Measurements from ENCODE around the gene PAX8.

Gene PAX8

DNA sequence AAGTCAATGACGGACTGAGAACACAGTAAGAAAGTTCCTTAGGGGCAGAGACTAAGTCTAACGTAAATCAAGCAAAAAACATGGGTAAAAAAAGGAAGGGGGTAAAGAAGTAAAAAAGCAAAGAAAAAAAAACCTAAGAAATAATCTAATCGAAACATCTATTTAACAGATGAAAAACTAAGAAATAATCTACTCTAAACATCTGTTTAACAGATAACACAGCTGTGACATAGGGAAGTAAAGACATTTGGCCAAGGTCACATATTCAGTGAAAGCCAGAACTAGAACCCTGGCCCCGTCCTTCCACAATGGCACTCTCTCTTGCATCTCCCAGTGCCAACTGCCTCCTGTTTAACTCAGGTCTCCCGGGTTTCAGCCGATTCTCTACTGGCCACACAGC, 56.9 kb downstream of the PAX8 start:
- no peaks in the 10 kb centered on the region for H3K36me3 ChIP-seq (ENCODE audit: low read length)
- H3K27ac ChIP-seq (ENCODE audit: low read depth, low read length) = no peak overlapping the region
- H3K9ac ChIP-seq (ENCODE audit: low read length) = no peak overlapping the region
- H3K4me2 ChIP-seq (ENCODE audit: low read depth, low read length, poor library complexity, severe bottlenecking) = no peak overlapping the region
- no peaks in the 10 kb centered on the region for H3K9me2 ChIP-seq (replicated peaks; ENCODE audit: insufficient read depth, low read length)
- H3F3A ChIP-seq (ENCODE audit: insufficient read depth) = no peaks in the 10 kb centered on the region
- no peaks in the 10 kb centered on the region for H3K79me2 ChIP-seq (ENCODE audit: insufficient read depth, low read length)
- H3K4me3 ChIP-seq (ENCODE audit: insufficient read depth, low read length, poor library complexity, severe bottlenecking) = no peak overlapping the region
- no peaks in the 10 kb centered on the region for H3K27me3 ChIP-seq (ENCODE audit: low read length)
- H3K9me3 ChIP-seq (ENCODE audit: insufficient read depth, low read length) = no peaks in the 10 kb centered on the region
- no peak overlapping the region for H2AFZ ChIP-seq (ENCODE audit: low read depth, low read length, severe bottlenecking)
- no peak for TF ChIP-seq EZH2phosphoT487 (conservative IDR thresholded peaks at IDR 0.05; ENCODE audit: low read length)
- TF ChIP-seq, protein P1, sequence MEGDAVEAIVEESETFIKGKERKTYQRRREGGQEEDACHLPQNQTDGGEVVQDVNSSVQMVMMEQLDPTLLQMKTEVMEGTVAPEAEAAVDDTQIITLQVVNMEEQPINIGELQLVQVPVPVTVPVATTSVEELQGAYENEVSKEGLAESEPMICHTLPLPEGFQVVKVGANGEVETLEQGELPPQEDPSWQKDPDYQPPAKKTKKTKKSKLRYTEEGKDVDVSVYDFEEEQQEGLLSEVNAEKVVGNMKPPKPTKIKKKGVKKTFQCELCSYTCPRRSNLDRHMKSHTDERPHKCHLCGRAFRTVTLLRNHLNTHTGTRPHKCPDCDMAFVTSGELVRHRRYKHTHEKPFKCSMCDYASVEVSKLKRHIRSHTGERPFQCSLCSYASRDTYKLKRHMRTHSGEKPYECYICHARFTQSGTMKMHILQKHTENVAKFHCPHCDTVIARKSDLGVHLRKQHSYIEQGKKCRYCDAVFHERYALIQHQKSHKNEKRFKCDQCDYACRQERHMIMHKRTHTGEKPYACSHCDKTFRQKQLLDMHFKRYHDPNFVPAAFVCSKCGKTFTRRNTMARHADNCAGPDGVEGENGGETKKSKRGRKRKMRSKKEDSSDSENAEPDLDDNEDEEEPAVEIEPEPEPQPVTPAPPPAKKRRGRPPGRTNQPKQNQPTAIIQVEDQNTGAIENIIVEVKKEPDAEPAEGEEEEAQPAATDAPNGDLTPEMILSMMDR (IDR thresholded peaks at IDR 0.05; ENCODE audit: insufficient read depth, low read length, poor library complexity, severe bottlenecking) = no peak
- no peaks in the 10 kb centered on the region for H4K20me1 ChIP-seq (ENCODE audit: low read depth, low read length)

DNA sequence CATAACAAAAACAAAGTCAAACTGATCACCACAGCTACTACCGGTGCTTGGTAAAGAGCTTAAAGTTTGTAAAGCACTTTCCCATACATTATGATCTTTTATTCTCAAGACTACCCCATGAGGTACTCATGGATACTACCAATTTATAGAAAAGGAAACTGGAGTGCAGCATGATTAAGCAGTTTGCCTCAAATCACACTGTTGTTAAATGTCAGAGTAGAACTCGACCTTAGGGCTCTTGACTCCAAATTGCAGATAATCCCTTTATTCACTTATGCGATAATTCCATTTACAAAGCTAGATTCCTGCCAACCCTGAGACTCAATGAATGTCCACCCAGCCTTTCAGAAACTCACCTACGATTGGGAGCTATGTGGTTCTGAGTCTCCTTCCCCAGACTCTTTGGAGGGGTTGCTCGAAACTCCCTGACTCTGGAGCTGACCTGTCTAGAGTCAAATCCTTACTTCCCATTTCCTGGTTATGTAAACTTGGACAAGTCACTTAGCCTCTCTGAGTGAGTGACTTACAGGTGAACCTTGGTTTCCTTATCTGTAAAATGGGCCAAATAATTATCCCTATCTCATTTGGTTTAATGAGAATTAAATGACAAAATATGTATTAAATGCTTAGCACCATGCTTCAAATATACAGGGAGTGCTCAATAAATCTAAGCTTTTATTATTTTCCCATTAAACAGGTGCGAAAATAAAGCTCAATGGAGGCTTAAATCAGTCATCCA, 57.6 kb downstream of the PAX8 start:
- H4K20me1 ChIP-seq (ENCODE audit: low read depth, low read length) = no peaks in the 10 kb centered on the region
- H3K36me3 ChIP-seq (ENCODE audit: low read length) = no peaks in the 10 kb centered on the region
- H3K9ac ChIP-seq (ENCODE audit: low read length) = no peak overlapping the region
- no peak for TF ChIP-seq EZH2phosphoT487 (conservative IDR thresholded peaks at IDR 0.05; ENCODE audit: low read length)
- no peak overlapping the region for H3K4me2 ChIP-seq (ENCODE audit: low read depth, low read length, poor library complexity, severe bottlenecking)
- H2AFZ ChIP-seq (ENCODE audit: low read depth, low read length, severe bottlenecking) = no peak overlapping the region
- H3K27me3 ChIP-seq (ENCODE audit: low read length) = no peaks in the 10 kb centered on the region
- H3K4me3 ChIP-seq (ENCODE audit: insufficient read depth, low read length, poor library complexity, severe bottlenecking) = no peak overlapping the region
- no peaks in the 10 kb centered on the region for H3F3A ChIP-seq (ENCODE audit: insufficient read depth)
- H3K79me2 ChIP-seq (ENCODE audit: insufficient read depth, low read length) = no peaks in the 10 kb centered on the region
- H3K9me3 ChIP-seq (ENCODE audit: insufficient read depth, low read length) = no peaks in the 10 kb centered on the region
- H3K27ac ChIP-seq (ENCODE audit: low read depth, low read length) = no peak overlapping the region
- H3K9me2 ChIP-seq (replicated peaks; ENCODE audit: insufficient read depth, low read length) = no peaks in the 10 kb centered on the region

DNA sequence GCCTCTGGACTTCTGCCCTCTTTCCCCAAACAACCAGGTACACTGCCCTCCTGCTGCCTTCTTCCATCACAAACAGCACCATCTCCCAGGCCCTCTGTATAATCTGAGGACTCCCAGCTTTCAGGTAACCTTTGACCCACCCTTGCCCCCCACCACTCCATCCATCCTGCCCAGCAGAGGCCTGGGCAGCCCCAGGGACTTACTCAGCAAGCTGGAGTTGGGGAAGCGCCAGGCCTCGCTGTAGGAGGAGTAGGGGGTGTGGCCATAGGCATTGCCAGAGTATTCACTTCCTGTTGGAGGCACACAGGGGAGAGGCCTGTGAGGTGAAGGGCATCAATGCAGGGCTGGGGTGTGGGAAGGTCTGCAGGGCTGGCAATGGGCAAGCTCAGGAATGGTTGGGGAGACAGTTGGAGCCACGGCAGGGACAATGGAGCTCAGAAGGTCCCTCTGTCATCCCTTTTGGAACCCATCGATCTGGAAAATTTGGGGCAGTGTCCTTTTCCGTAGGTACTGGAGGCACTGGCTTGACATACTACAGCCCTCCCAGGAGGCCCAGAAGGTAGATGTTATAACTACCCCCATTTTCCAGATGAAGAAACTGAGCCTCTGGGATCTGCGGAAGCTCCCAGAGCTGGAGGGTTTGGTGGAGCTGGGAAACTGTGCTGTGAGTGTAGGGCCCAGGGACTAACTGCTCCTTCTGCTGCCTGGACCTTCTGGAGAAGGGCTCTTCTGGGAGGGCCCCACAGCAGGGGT, 58.7 kb downstream of the PAX8 start:
- Histone ChIP-seq H2AFZ (ENCODE audit: low read depth, low read length, severe bottlenecking) (no peak overlapping the region), H3K4me2 (ENCODE audit: low read depth, low read length, poor library complexity, severe bottlenecking) (no peak overlapping the region), H3K36me3 (ENCODE audit: low read length) (no peaks in the 10 kb centered on the region), H3K9ac (ENCODE audit: low read length) (no peak overlapping the region), H3F3A (ENCODE audit: insufficient read depth) (no peaks in the 10 kb centered on the region), H3K9me3 (ENCODE audit: insufficient read depth, low read length) (no peaks in the 10 kb centered on the region), H3K4me3 (ENCODE audit: insufficient read depth, low read length, poor library complexity, severe bottlenecking) (no peak overlapping the region), H3K79me2 (ENCODE audit: insufficient read depth, low read length) (no peaks in the 10 kb centered on the region), H3K27ac (ENCODE audit: low read depth, low read length) (no peak overlapping the region), H4K20me1 (ENCODE audit: low read depth, low read length) (no peaks in the 10 kb centered on the region), H3K27me3 (ENCODE audit: low read length) (no peaks in the 10 kb centered on the region), H3K9me2 (replicated peaks; ENCODE audit: insufficient read depth, low read length) (no peaks in the 10 kb centered on the region)
- TF ChIP-seq EZH2phosphoT487 (conservative IDR thresholded peaks at IDR 0.05; ENCODE audit: low read length) = no peak
- TF ChIP-seq, protein P1 (IDR thresholded peaks at IDR 0.05; ENCODE audit: insufficient read depth, low read length, poor library complexity, severe bottlenecking) = no peak

DNA sequence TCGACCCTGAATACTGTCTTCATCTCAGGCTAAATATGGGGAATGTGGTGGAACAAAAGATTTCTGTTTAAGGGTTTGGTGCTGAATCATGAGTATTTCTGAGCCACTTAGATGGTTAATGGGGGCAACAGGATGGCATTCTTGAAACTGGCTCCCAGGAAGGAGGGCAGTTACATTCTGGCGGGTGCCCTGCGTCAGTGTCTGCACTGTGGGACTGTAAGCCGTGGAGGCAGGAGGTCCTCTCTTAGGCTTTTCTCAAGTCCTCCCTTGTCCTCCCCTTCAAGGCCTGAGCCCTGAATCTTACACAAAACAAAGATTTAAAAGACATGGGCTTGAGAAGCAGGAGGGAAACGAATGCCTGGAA, 59.2 kb downstream of the PAX8 start:
- no peaks in the 10 kb centered on the region for H3K9me3 ChIP-seq (ENCODE audit: insufficient read depth, low read length)
- H3K79me2 ChIP-seq (ENCODE audit: insufficient read depth, low read length) = no peaks in the 10 kb centered on the region
- H2AFZ ChIP-seq (ENCODE audit: low read depth, low read length, severe bottlenecking) = no peak overlapping the region
- H3K4me3 ChIP-seq (ENCODE audit: insufficient read depth, low read length, poor library complexity, severe bottlenecking) = no peak overlapping the region
- no peaks in the 10 kb centered on the region for H3K9me2 ChIP-seq (replicated peaks; ENCODE audit: insufficient read depth, low read length)
- no peaks in the 10 kb centered on the region for H3F3A ChIP-seq (ENCODE audit: insufficient read depth)
- no peak overlapping the region for H3K4me2 ChIP-seq (ENCODE audit: low read depth, low read length, poor library complexity, severe bottlenecking)
- no peaks in the 10 kb centered on the region for H3K27me3 ChIP-seq (ENCODE audit: low read length)
- TF ChIP-seq, protein P1 (IDR thresholded peaks at IDR 0.05; ENCODE audit: insufficient read depth, low read length, poor library complexity, severe bottlenecking) = no peak
- no peak for TF ChIP-seq EZH2phosphoT487 (conservative IDR thresholded peaks at IDR 0.05; ENCODE audit: low read length)
- no peak overlapping the region for H3K27ac ChIP-seq (ENCODE audit: low read depth, low read length)
- H4K20me1 ChIP-seq (ENCODE audit: low read depth, low read length) = no peaks in the 10 kb centered on the region
- H3K9ac ChIP-seq (ENCODE audit: low read length) = no peak overlapping the region
- no peaks in the 10 kb centered on the region for H3K36me3 ChIP-seq (ENCODE audit: low read length)
